COLO668 (cell line): ENCODE measurements around the gene TBC1D22A.
"Not testable (repeated sequence)": the region's sequence is repeated elsewhere in the genome, so short reads cannot be mapped to it uniquely, and the experiment has no call there.

Experiments used
- DNase-seq: peaks from one replicate; lab custom pipeline; 2025; ENCODE audit not compliant: unreplicated experiment; lab: John Stamatoyannopoulos, UW

TBC1D22A gene

GRCh38 chr22:46967445-46968358, 205.3 kb downstream of the TBC1D22A start:
- no peak for DNase-seq

- DNase-seq, result no peak
Observed at GRCh38 chr22:46968359-46968740, 205.9 kb downstream of the TBC1D22A start.

- DNase-seq, result no peak
Observed at GRCh38 chr22:46968848-46969247, 206.4 kb downstream of the TBC1D22A start.

GRCh38 chr22:46969491-46969890, 207.0 kb downstream of the TBC1D22A start:
- no peak for DNase-seq

- no peak for DNase-seq
Observed at GRCh38 chr22:46969961-46970360, 207.5 kb downstream of the TBC1D22A start.

- DNase-seq, result no peak
Observed at GRCh38 chr22:46970411-46971098, 208.1 kb downstream of the TBC1D22A start.

- DNase-seq, result no peak
Observed at GRCh38 chr22:46971099-46971763, 208.8 kb downstream of the TBC1D22A start.

- no peak for DNase-seq
Observed at GRCh38 chr22:46971764-46972125, 209.3 kb downstream of the TBC1D22A start.

GRCh38 chr22:46972256-46972655, 209.8 kb downstream of the TBC1D22A start:
- DNase-seq, result no peak

- DNase-seq, result no peak
Observed at GRCh38 chr22:46972901-46973831, 210.7 kb downstream of the TBC1D22A start.

- DNase-seq, result no peak
Observed at GRCh38 chr22:46974077-46974476, 211.6 kb downstream of the TBC1D22A start.

- no peak for DNase-seq
Observed at GRCh38 chr22:46974631-46975585, 212.5 kb downstream of the TBC1D22A start.

GRCh38 chr22:46976143-46976542, 213.7 kb downstream of the TBC1D22A start:
- DNase-seq, result no peak

- DNase-seq, result no peak
Observed at GRCh38 chr22:46976598-46976997, 214.1 kb downstream of the TBC1D22A start.

GRCh38 chr22:46977656-46978343, 215.3 kb downstream of the TBC1D22A start:
- DNase-seq, result no peak

GRCh38 chr22:46978668-46979067, 216.2 kb downstream of the TBC1D22A start:
- not testable (repeated sequence) for DNase-seq

- DNase-seq, result no peak
Observed at GRCh38 chr22:46979506-46979905, 217.1 kb downstream of the TBC1D22A start.

GRCh38 chr22:46980392-46980791, 217.9 kb downstream of the TBC1D22A start:
- no peak for DNase-seq

GRCh38 chr22:46982635-46983034, 220.2 kb downstream of the TBC1D22A start:
- no peak for DNase-seq
